ENCODE measurements around the gene SCP2. TPM values are rescaled to one million over a fixed set of nuclear protein-coding genes. Genes with fewer than 3 reads are reported as not detected.
"Not testable (repeated sequence)": the region's sequence is repeated elsewhere in the genome, so short reads cannot be mapped to it uniquely, and the experiment has no call there.

SCP2 gene
- total RNA-seq, 3 donors from 2014 or later, result 97.3 to 144 (median 139) TPM

DNA sequence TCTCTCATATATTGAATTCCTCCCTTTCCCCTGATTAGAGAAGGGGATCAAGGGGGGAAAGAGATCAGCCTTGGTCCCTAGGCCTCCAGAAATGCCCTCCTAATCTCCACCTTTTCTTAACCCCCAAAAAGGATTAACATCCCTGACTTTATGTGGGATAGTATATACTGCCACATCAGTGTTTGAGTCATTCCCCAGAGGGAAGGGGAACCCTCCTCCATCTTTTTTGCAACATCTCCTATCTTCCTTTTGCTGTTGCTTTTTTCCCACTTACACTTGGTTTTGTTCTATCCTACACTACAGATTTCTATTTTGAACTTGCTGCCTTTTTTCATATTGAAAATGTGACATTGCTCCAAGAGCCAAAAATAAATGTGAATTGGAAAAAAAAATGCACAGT, 69.6 kb downstream of the SCP2 start:
- Histone ChIP-seq H3K27ac (no peak overlapping the region), H3K4me1 (no peaks in the 10 kb centered on the region), H3K4me3 (no peak overlapping the region), H3K9me3 (no peaks in the 10 kb centered on the region), H3K27me3 (no peaks in the 10 kb centered on the region), H3K36me3 (no peaks in the 10 kb centered on the region)
- intact Hi-C loops (cut with DNase I; ENCODE audit: low total_unique reads), result no loop called here
- no peak for DNase-seq (ENCODE audit: low spot score in 2 of 2)
- TF ChIP-seq POLR2A (IDR thresholded peaks at IDR 0.05) (no peak), POLR2AphosphoS5 (IDR thresholded peaks at IDR 0.05) (no peak)
- TF ChIP-seq, protein P1, sequence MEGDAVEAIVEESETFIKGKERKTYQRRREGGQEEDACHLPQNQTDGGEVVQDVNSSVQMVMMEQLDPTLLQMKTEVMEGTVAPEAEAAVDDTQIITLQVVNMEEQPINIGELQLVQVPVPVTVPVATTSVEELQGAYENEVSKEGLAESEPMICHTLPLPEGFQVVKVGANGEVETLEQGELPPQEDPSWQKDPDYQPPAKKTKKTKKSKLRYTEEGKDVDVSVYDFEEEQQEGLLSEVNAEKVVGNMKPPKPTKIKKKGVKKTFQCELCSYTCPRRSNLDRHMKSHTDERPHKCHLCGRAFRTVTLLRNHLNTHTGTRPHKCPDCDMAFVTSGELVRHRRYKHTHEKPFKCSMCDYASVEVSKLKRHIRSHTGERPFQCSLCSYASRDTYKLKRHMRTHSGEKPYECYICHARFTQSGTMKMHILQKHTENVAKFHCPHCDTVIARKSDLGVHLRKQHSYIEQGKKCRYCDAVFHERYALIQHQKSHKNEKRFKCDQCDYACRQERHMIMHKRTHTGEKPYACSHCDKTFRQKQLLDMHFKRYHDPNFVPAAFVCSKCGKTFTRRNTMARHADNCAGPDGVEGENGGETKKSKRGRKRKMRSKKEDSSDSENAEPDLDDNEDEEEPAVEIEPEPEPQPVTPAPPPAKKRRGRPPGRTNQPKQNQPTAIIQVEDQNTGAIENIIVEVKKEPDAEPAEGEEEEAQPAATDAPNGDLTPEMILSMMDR (IDR thresholded peaks at IDR 0.05), result no peak

DNA sequence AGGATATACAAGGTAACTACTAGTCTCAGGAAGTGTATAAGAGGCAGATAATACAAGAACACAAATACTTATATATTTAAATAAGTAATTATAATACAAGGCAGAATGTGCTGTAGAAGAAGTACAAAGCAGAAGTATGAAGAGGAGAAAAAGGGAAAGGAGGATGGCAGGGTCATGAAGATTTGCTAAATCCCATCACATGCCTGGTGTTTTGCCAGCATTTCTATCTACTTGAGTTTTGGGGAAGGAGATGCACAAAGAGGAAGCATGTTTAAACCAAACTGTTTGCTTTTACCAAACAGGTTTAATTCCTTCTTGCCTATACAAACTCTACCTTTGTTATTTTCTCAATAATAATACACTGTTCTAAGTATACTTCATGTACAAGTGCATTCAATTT, 74.1 kb downstream of the SCP2 start:
- TF ChIP-seq, protein P1 (IDR thresholded peaks at IDR 0.05), result no peak
- TF ChIP-seq POLR2A (IDR thresholded peaks at IDR 0.05), result no peak
- TF ChIP-seq POLR2AphosphoS5 (IDR thresholded peaks at IDR 0.05), result no peak
- no peak overlapping the region for H3K4me3 ChIP-seq
- H3K27me3 ChIP-seq, result no peaks in the 10 kb centered on the region
- no peaks in the 10 kb centered on the region for H3K4me1 ChIP-seq
- H3K36me3 ChIP-seq, result no peaks in the 10 kb centered on the region
- DNase-seq (ENCODE audit: low spot score in 2 of 2), result no peak
- no peaks in the 10 kb centered on the region for H3K9me3 ChIP-seq
- intact Hi-C loops (cut with DNase I; ENCODE audit: low total_unique reads), result no loop called here
- no peak overlapping the region for H3K27ac ChIP-seq

DNA sequence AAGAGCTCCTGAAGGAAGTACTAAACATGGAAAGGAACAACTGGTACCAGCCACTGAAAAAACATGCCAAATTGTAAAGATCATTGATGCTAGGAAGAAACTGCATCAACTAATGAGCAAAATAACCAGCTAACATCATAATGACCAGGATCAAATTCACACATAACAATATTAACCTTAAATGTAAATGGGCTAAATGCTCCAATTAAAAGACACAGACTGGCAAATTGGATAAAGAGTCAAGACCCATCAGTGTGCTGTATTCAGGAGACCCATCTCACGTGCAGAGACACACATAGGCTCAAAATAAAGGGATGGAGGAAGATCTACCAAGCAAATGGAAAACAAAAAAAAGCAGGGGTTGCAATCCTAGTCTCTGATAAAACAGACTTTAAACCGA, 79.5 kb downstream of the SCP2 start:
- DNase-seq (ENCODE audit: low spot score in 2 of 2); intact Hi-C loops (cut with DNase I; ENCODE audit: low total_unique reads): not testable (repeated sequence)

DNA sequence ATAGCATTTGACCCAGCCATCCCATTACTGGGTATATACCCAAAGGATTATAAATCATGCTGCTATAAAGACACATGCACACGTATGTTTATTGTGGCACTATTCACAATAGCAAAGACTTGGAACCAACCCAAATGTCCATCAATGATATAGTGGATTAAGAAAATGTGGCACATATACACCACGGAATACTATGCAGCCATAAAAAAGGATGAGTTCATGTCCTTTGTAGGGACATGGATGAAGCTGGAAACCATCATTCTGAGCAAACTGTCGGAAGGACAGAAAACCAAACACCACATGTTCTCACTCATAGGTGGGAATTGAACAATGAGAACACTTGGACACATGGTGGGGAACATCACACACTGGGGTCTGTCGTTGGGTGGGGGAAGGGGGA, 83.2 kb downstream of the SCP2 start:
- H3K36me3 ChIP-seq; H3K27me3 ChIP-seq; H3K4me3 ChIP-seq; H3K9me3 ChIP-seq; DNase-seq (ENCODE audit: low spot score in 2 of 2); H3K27ac ChIP-seq; intact Hi-C loops (cut with DNase I; ENCODE audit: low total_unique reads); H3K4me1 ChIP-seq: not testable (repeated sequence)

More for the DNA sequence above, 79.5 kb downstream of the SCP2 start:
- H3K9me3 ChIP-seq, H3K4me3 ChIP-seq, H3K27ac ChIP-seq, H3K4me1 ChIP-seq, H3K27me3 ChIP-seq, H3K36me3 ChIP-seq: not testable (repeated sequence)

DNA sequence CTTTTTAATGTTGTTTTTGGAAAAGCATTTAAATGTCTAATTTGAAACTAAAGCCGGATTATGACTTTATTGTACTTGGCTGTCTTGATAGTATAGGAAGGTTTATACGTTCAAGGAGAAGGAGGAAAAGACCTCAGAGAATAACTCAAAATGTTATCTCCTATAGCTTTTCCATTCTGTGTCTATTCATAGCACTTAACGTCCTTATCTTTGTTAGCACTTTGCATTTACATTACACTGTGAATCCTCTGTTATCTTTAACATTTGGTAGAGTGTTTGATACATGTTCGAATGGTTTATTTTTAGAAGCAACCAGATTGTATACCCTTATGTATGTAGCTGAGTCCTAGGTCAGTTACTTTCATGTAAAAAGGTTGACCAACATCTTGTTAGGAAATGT, 84.1 kb downstream of the SCP2 start:
- TF ChIP-seq, protein P1 (IDR thresholded peaks at IDR 0.05), result no peak
- TF ChIP-seq POLR2AphosphoS5 (IDR thresholded peaks at IDR 0.05), result no peak
- TF ChIP-seq POLR2A (IDR thresholded peaks at IDR 0.05), result no peak
- Histone ChIP-seq H3K36me3 (no peaks in the 10 kb centered on the region), H3K9me3 (no peaks in the 10 kb centered on the region), H3K4me1 (no peaks in the 10 kb centered on the region), H3K27ac (no peak overlapping the region), H3K4me3 (no peak overlapping the region), H3K27me3 (no peaks in the 10 kb centered on the region)
- intact Hi-C loops (cut with DNase I; ENCODE audit: low total_unique reads), result no loop called here
- no peak for DNase-seq (ENCODE audit: low spot score in 2 of 2)

DNA sequence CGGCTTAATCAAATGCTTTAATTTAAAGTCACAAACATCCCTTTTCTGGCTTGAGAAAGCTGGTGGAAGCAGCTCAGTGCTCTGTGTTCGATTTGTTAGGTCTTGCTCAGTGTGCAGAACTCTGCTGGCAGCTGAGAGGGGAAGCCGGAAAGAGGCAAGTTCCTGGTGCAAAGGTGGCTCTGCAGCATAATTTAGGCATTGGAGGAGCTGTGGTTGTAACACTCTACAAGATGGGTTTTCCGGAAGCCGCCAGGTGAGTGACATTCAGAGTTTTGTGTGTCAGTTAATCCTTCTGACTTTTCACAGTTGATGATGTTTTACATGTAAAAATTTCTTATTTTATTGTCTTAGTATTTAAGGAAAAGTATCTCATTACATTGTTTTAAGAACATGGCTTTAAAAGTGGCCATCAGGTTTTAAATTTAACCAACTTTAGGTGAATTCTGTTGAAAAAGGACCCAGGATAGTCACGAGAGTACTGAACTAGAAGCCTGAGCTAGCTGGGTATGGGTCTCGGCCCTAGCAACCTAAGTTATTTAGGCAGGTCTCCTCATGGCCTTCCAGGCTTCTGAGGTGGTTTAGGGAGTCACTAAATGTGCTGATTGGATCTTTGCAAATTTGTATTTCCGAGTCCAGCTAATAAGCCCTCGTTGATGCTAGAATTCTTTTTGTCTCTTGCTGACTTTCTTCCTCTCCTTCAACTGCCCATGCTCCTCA, 87.9 kb downstream of the SCP2 start:
- TF ChIP-seq POLR2A (IDR thresholded peaks at IDR 0.05) (no peak), POLR2AphosphoS5 (IDR thresholded peaks at IDR 0.05) (peak in 1 of 3 donors; percentile 17)
- H3K36me3 ChIP-seq, result no peaks in the 10 kb centered on the region
- H3K9me3 ChIP-seq, result no peaks in the 10 kb centered on the region
- no peaks in the 10 kb centered on the region for H3K4me1 ChIP-seq
- intact Hi-C loops (cut with DNase I; ENCODE audit: low total_unique reads), result no loop called here
- H3K27ac ChIP-seq, result peak overlapping the region in 1 of 2 donors; percentile 41
- H3K4me3 ChIP-seq, result peak overlapping the region; percentile 45 to 66 (median 52)
- peak; percentile 61 for DNase-seq (ENCODE audit: low spot score in 2 of 2)
- no peaks in the 10 kb centered on the region for H3K27me3 ChIP-seq

DNA sequence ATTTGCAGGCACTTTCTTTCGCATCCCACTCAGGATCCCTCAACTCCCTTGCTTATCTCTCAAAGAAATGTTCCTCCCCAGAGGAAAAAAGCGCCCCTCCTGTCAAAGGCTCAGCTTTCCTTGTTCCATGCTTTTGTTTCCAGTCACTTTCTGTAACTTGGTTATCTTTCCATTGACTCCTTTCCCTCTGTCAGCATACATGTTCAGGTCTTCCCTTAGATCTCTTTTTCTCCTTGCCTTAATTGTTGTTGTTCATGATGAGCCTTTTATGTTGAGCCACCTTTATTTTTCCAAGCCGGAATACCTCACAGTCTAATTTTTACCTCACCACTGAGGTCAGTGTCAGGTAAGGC, 88.4 kb downstream of the SCP2 start:
- H3K27ac ChIP-seq, result no peak overlapping the region
- TF ChIP-seq POLR2AphosphoS5 (IDR thresholded peaks at IDR 0.05), result no peak
- no peak for TF ChIP-seq POLR2A (IDR thresholded peaks at IDR 0.05)
- TF ChIP-seq, protein P1 (IDR thresholded peaks at IDR 0.05), result no peak
- intact Hi-C loops (cut with DNase I; ENCODE audit: low total_unique reads), result no loop called here
- H3K9me3 ChIP-seq, result no peaks in the 10 kb centered on the region
- H3K36me3 ChIP-seq, result no peaks in the 10 kb centered on the region
- no peaks in the 10 kb centered on the region for H3K27me3 ChIP-seq
- DNase-seq (ENCODE audit: low spot score in 2 of 2), result no peak
- H3K4me1 ChIP-seq, result no peaks in the 10 kb centered on the region
- peak overlapping the region; percentile 45 to 66 (median 52) for H3K4me3 ChIP-seq
